H1 (cell line): ENCODE results near the gene TUBGCP6.

Experiments used
- BCL11A ChIP-seq, 2 experiments: IDR thresholded peaks; one replicate each; pipeline ENCODE4 v1.6.1; 2011; ENCODE audit warnings: low read depth in 2 of 2, low read length in 2 of 2, mild to moderate bottlenecking in 2 of 2
- RFX5 ChIP-seq: IDR thresholded peaks from 2 replicates; pipeline ENCODE4 v1.6.1; 2011; ENCODE audit warnings: low read depth, low read length, improper control_type of control experiment, borderline replicate concordance

- no peak for TF ChIP-seq RFX5
- no peak for TF ChIP-seq BCL11A (IDR thresholded peaks at IDR 0.05; ENCODE audit: low read depth in 2 of 2, low read length in 2 of 2)
Observed at GRCh38 chr22:50260434-50260800, 15.6 kb upstream of the TUBGCP6 start.
